Measurements from ENCODE around the gene C10orf53. TPM values are rescaled to one million over a fixed set of nuclear protein-coding genes. Genes with fewer than 3 reads are reported as not detected.

Gene C10orf53
- total RNA-seq, 1 donor: not detected

- no peak overlapping the region for H3K4me3 ChIP-seq (ENCODE audit: low read depth, low read length)
- DNase-seq (ENCODE audit: low read depth): no peak
- no peak for TF ChIP-seq CTCF (IDR thresholded peaks at IDR 0.05; ENCODE audit: insufficient read depth, low read length)
These were observed 36.0 kb upstream of the C10orf53 start for GRCh38 chr10:49643241-49644034.

- no peak for TF ChIP-seq CTCF (IDR thresholded peaks at IDR 0.05; ENCODE audit: insufficient read depth, low read length)
- DNase-seq (ENCODE audit: low read depth): no peak
- no peak overlapping the region for H3K4me3 ChIP-seq (ENCODE audit: low read depth, low read length)
These were observed 35.3 kb upstream of the C10orf53 start for GRCh38 chr10:49644035-49644646.

- no peak for TF ChIP-seq CTCF (IDR thresholded peaks at IDR 0.05; ENCODE audit: insufficient read depth, low read length)
- DNase-seq (ENCODE audit: low read depth): no peak
- no peak overlapping the region for H3K4me3 ChIP-seq (ENCODE audit: low read depth, low read length)
These were observed 34.0 kb upstream of the C10orf53 start for GRCh38 chr10:49645417-49645816.

- no peak for DNase-seq (ENCODE audit: low read depth)
- TF ChIP-seq CTCF (IDR thresholded peaks at IDR 0.05; ENCODE audit: insufficient read depth, low read length): no peak
- H3K4me3 ChIP-seq (ENCODE audit: low read depth, low read length): no peak overlapping the region
These were observed 33.3 kb upstream of the C10orf53 start for GRCh38 chr10:49645871-49646870.

GRCh38 chr10:49647554-49647953 is 31.9 kb upstream of the C10orf53 start:
- no peak for DNase-seq (ENCODE audit: low read depth)
- no peak for TF ChIP-seq CTCF (IDR thresholded peaks at IDR 0.05; ENCODE audit: insufficient read depth, low read length)
- no peak overlapping the region for H3K4me3 ChIP-seq (ENCODE audit: low read depth, low read length)

- no peak for DNase-seq (ENCODE audit: low read depth)
- H3K4me3 ChIP-seq (ENCODE audit: low read depth, low read length): no peak overlapping the region
- TF ChIP-seq CTCF (IDR thresholded peaks at IDR 0.05; ENCODE audit: insufficient read depth, low read length): no peak
These were observed 31.3 kb upstream of the C10orf53 start for GRCh38 chr10:49647985-49648795.
